ENCODE data around the gene DENND4A.

DNA sequence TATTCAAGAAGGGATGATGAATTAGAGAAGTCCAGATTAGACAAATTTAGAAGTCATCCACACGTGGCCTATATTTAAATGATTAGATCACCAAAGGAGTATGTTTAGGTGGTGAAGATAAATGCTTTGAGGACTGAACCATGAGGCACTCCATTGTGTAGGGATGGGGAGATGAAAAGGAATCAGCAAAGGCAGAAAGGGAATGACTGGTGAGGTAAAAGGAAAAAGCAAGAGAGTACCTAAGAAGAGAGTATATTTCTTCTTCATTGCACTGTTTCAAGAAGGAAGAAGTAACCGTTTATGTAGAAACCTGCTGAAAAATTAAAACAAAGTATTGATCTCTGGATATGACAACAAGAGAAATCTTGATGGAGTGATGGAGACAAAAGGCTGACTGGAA lies 40.7 kb downstream of the DENND4A start:
- TF ChIP-seq CTCF (conservative IDR thresholded peaks at IDR 0.05 in 1 of 2, IDR thresholded peaks at IDR 0.05 in 1 of 2; ENCODE audit: extremely low read depth in 1 of 2, insufficient read depth in 1 of 2, low read depth in 1 of 2, low read length in 2 of 2) (no peak), EZH2 (IDR thresholded peaks at IDR 0.05; ENCODE audit: borderline replicate concordance, low read length) (no peak)

All from mammary epithelial cell (primary cell).